ENCODE measurements around the gene RPA1. TPM values are rescaled to one million over a fixed set of nuclear protein-coding genes. Genes with fewer than 3 reads are reported as not detected.

Gene RPA1
- total RNA-seq, 1 experiment from 2014 or later = 158 TPM

- TF ChIP-seq ZNF138 (CRISPR knock-in tag; conservative IDR thresholded peaks at IDR 0.05) = no peak
- no peak for TF ChIP-seq IRF2 (CRISPR knock-in tag; IDR thresholded peaks at IDR 0.05; ENCODE audit: borderline replicate concordance, low read depth)
- no peak for TF ChIP-seq ARID4B (CRISPR knock-in tag; IDR thresholded peaks at IDR 0.05; ENCODE audit: borderline replicate concordance)
- no peak for TF ChIP-seq ZNF232 (CRISPR knock-in tag; IDR thresholded peaks at IDR 0.05)
- TF ChIP-seq CBFB (CRISPR knock-in tag; IDR thresholded peaks at IDR 0.05; ENCODE audit: low read depth) = no peak
- no peak for TF ChIP-seq ATF6 (CRISPR knock-in tag; IDR thresholded peaks at IDR 0.05)
Measured at GRCh38 chr17:1919201-1919600, 89.4 kb downstream of the RPA1 start (continued).

- Mint-ChIP-seq H3K4me3 (no peak overlapping the region), H3K9me3 (no peaks in the 10 kb centered on the region), H3K27ac (no peak overlapping the region), H3K27me3 (ENCODE audit: low read depth) (peaks cover 7% of the 10 kb centered on the region), H3K4me1 (no peaks in the 10 kb centered on the region), H3K36me3 (no peaks in the 10 kb centered on the region)
- TF ChIP-seq ZBTB43 (CRISPR knock-in tag; IDR thresholded peaks at IDR 0.05) (no peak), IRF1 (CRISPR knock-in tag; IDR thresholded peaks at IDR 0.05) (no peak)
- ChIA-PET POLR2A (no interaction called here), CTCF (interaction anchor here (0.8 to 2.5 kb wide), 2 partner anchors 11 to 77 kb away, joined by 3 to 7 read pairs; no protein-coding TSS in a partner anchor)
- no peak for DNase-seq (ENCODE audit: low spot score)
- ATAC-seq = no peak
Measured at GRCh38 chr17:1920948-1921351, 91.1 kb downstream of the RPA1 start.

GRCh38 chr17:1928976-1929375, 99.2 kb downstream of the RPA1 start:
- no peak for ATAC-seq
- ChIA-PET CTCF (interaction anchor here (1.0 kb wide), 1 partner anchor 20 kb away, joined by 3 read pairs; no protein-coding TSS in a partner anchor), POLR2A (no interaction called here)
- Mint-ChIP-seq H3K27me3 (ENCODE audit: low read depth) (peaks cover 16% of the 10 kb centered on the region), H3K4me3 (no peak overlapping the region), H3K36me3 (no peaks in the 10 kb centered on the region), H3K4me1 (0 out of 2 replicates have a peak, but pooled peaks cover 2% of the 10 kb centered on the region), H3K27ac (no peak overlapping the region), H3K9me3 (no peaks in the 10 kb centered on the region)
- no peak for DNase-seq (ENCODE audit: low spot score)
- TF ChIP-seq ZNF263 (CRISPR knock-in tag; IDR thresholded peaks at IDR 0.05; ENCODE audit: low read depth) = no peak
- no peak for TF ChIP-seq NFE2L1 (CRISPR knock-in tag; IDR thresholded peaks at IDR 0.05)
- no peak for TF ChIP-seq IRF2 (CRISPR knock-in tag; IDR thresholded peaks at IDR 0.05; ENCODE audit: borderline replicate concordance, low read depth)
- TF ChIP-seq JUN (CRISPR knock-in tag; IDR thresholded peaks at IDR 0.05) = no peak
- no peak for TF ChIP-seq ZNF232 (CRISPR knock-in tag; IDR thresholded peaks at IDR 0.05)
- no peak for TF ChIP-seq E2F5 (CRISPR knock-in tag; IDR thresholded peaks at IDR 0.05)
- TF ChIP-seq FOXP4 (CRISPR knock-in tag; IDR thresholded peaks at IDR 0.05) = no peak

Data from WTC11 (cell line).